C4-2B (cell line): ENCODE results near the gene ANO3.
A peak's percentile ranks its signal among the peaks of the same experiment; 100 is the strongest.

ENCODE experiments used
- H3K27ac ChIP-seq: fragments of 450-650 bp; 2 replicates; pipeline ENCODE4 v1.5.1; 2017
- ZFX ChIP-seq: fragments of 450-650 bp; IDR thresholded peaks from 2 replicates; pipeline ENCODE4 v1.6.1; 2017
- TF ChIP-seq, protein P1 (sequence below): fragments of 450-650 bp; conservative IDR thresholded peaks from 2 replicates; pipeline ENCODE4 v1.5.1; 2017; ENCODE audit warnings: mild to moderate bottlenecking

ANO3 gene

DNA sequence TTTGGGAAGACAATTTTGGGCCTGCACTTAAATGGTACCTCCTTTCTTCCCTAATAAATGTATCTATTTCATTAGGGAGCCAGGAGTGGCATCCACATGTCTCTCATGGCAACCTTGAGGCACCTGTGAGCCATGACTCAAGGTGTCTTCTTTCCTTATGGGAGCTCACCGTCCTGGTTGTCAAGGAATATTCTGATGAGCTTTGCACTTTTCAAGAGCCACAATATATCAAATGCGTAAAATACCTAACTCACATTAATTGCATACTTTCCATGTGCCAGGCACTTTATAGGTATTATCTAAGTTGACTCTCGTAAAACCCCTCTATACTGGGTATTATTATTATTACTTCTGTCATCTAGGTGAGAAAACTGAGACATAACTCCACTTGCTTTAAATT, 207.6 kb downstream of the ANO3 start:
- no peak overlapping the region for H3K27ac ChIP-seq
- TF ChIP-seq, protein P1, sequence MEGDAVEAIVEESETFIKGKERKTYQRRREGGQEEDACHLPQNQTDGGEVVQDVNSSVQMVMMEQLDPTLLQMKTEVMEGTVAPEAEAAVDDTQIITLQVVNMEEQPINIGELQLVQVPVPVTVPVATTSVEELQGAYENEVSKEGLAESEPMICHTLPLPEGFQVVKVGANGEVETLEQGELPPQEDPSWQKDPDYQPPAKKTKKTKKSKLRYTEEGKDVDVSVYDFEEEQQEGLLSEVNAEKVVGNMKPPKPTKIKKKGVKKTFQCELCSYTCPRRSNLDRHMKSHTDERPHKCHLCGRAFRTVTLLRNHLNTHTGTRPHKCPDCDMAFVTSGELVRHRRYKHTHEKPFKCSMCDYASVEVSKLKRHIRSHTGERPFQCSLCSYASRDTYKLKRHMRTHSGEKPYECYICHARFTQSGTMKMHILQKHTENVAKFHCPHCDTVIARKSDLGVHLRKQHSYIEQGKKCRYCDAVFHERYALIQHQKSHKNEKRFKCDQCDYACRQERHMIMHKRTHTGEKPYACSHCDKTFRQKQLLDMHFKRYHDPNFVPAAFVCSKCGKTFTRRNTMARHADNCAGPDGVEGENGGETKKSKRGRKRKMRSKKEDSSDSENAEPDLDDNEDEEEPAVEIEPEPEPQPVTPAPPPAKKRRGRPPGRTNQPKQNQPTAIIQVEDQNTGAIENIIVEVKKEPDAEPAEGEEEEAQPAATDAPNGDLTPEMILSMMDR: no peak
- no peak for TF ChIP-seq ZFX

DNA sequence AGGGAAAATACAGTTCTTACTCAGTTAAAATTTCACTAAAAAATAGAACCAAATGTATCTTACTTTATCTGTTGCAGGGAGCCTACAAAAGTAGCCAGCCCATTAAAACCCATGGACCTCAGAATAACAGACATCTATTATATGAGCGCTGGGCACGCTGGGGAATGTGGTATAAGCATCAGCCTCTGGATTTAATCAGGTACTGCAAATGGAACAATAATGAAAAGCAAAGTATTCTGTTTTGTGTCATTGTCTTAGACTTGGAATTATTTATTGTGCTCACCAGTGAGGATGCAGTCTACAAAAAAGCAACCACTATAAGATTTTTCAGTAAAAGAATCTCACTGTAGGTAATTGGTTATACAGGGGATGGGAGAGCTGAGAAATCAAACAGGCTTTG, 209.9 kb downstream of the ANO3 start:
- no peak overlapping the region for H3K27ac ChIP-seq
- TF ChIP-seq, protein P1: no peak
- no peak for TF ChIP-seq ZFX

DNA sequence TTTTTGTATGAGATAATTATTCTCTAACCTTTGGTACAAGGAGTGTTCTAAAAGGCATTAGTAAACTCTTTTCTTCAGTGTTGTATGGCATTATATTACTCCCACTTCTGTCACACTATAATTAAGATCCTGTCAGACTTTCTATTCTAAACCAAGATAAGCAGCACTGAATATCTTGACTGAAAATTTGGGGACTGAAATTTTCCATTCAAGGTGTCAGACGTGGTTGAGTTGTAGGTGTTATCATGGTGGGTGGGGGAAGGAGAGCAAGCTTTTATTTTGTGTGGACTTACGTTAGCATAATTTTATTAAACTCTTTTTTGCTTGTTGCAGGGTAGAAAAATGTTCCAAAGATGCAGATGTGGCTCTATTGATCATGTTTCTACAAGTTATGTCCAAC, 217.2 kb downstream of the ANO3 start:
- no peak for TF ChIP-seq ZFX
- TF ChIP-seq, protein P1: no peak
- no peak overlapping the region for H3K27ac ChIP-seq

DNA sequence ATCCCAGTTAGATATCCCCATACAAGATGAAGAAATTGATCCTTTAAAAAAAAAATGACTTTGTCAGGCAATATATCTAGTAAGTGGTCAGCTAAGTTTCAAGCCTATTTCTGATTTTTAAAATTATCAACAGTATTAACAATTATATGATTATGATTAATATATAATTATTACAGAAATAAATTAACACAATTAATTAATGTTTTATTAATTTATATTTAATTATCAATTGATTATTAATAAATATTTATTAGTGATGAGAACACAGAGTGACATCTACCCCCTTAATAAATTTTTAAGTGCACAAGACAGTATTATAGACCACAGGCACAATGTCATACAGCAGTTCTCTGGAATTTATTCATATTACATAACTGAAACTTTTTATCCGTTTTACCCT, 218.1 kb downstream of the ANO3 start:
- TF ChIP-seq, protein P1: no peak
- TF ChIP-seq ZFX: no peak
- H3K27ac ChIP-seq: no peak overlapping the region

DNA sequence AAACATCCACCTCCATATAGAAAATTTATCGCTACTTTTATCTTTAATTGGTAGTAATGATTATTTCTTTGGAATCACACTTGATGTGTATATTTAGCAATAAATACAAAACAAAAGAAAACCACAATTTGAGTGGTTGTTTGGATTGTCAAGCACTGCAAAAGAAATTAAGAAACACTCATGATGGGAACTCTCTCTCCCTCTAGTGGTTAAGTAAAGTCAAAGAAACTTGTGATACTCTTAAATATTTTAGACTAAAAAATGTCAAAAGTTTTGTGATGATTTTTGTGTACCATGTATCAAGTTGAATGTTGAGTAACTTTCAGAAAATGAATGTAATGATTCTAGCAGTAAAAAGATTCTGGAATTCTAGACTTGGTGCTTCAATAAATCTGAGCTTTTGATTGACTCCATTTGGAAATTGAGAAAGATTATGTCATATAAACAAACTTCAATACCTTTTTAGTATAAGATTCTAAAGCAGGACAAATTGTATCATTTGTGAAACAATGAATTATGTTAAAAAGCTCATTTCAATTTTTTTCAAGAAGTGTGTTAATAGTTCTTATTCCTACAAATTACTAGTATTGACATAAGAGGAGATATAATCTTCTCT, 219.4 kb downstream of the ANO3 start:
- no peak overlapping the region for H3K27ac ChIP-seq
- TF ChIP-seq, protein P1: peak; percentile 84
- no peak for TF ChIP-seq ZFX

DNA sequence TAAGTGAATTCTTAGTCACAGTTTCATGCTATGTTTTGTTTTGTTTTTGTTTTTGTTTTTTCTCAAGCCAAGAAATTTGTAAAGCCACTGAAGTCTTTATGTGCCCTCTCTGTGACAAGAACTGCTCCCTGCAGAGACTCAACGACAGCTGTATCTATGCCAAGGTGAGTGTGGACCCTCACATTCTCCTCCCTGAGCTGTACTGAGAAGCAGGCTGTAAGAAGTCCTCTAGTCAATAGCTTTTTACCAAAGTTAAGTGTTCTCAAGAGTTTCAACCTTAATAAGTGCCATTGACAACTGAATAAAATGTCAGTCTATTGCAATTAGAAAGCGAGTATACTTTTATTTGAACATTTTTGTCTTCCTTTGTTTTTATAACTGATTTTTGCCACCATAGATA, 221.3 kb downstream of the ANO3 start:
- TF ChIP-seq, protein P1: no peak
- no peak for TF ChIP-seq ZFX

DNA sequence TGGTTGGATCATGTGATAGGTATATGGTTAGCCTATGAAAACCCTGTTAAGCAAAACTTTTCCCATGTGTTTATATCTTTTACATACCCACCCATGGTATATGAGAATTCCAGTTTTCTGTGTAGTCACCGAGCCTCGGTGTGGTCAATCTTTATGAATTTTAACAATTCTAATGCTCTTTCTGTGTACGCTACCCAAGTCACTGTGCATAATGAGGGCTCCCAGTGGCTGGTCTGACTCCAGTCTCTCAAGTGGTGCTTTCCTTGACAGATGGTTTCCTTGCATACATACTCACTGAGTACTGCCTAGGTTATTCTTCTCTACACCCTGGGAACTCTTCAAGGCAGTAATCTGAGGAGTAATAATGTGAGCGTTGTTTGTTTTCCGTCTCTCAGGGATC, 222.5 kb downstream of the ANO3 start:
- TF ChIP-seq ZFX: no peak
- TF ChIP-seq, protein P1: no peak
- H3K27ac ChIP-seq: no peak overlapping the region

More for the DNA sequence above, 221.3 kb downstream of the ANO3 start:
- H3K27ac ChIP-seq: no peak overlapping the region
